Heart left ventricle (tissue), 16 donors: ENCODE results near the gene SPIRE1. TPM values are rescaled to one million over a fixed set of nuclear protein-coding genes. Genes with fewer than 3 reads are reported as not detected.
A peak's percentile ranks its signal among the peaks of the same experiment; 100 is the strongest.
"Not testable (repeated sequence)": the region's sequence is repeated elsewhere in the genome, so short reads cannot be mapped to it uniquely, and the experiment has no call there.

Experiments
- ATAC-seq, 4 donors: fragments of 200-7000 bp; cut with Tn5 transposase; one replicate each; pipeline ENCODE4 v1.9.1; 2020 to 2022; ENCODE audit warnings: moderate library complexity in 4 of 4, mild to moderate bottlenecking in 3 of 4, moderate number of reproducible peaks in 1 of 4
- DNase-seq, 5 donors: peaks; one replicate each; pipeline ENCODE4 v3.0.0-alpha.2; 2020
- H3K27ac ChIP-seq, 12 donors: fragments of 200-600 bp; sonication (generic) in 4 of 12; one replicate each; pipeline versions ENCODE4 v1.5.0 to v1.8.0; 2016 to 2022; ENCODE audit warnings: mild to moderate bottlenecking in 2 of 12
- H3K27me3 ChIP-seq, 9 donors: fragments of 200-600 bp; sonication (generic) in 2 of 9; one replicate each; pipeline versions ENCODE4 v1.5.1 to v1.8.0; 2016 to 2022; ENCODE audit warnings: mild to moderate bottlenecking in 3 of 9
- H3K36me3 ChIP-seq, 9 donors: fragments of 200-600 bp; sonication (generic) in 2 of 9; one replicate each; pipeline versions ENCODE4 v1.5.0 to v1.8.0; 2018 to 2022; ENCODE audit warnings: mild to moderate bottlenecking in 2 of 9
- H3K4me1 ChIP-seq, 12 donors: fragments of 200-600 bp; sonication (generic) in 4 of 12; one replicate each; pipeline versions ENCODE4 v1.5.0 to v1.8.0; 2016 to 2022; ENCODE audit warnings: mild to moderate bottlenecking in 3 of 12
- H3K4me3 ChIP-seq, 12 donors: fragments of 200-600 bp; sonication (generic) in 4 of 12; one replicate each; pipeline versions ENCODE4 v1.5.0 to v1.8.0; 2017 to 2022; ENCODE audit warnings: mild to moderate bottlenecking in 9 of 12, moderate library complexity in 4 of 12
- H3K9me3 ChIP-seq, 12 donors: fragments of 200-600 bp; sonication (generic) in 4 of 12; one replicate each; pipeline versions ENCODE4 v1.5.0 to v1.8.0; 2016 to 2022; ENCODE audit warnings: mild to moderate bottlenecking in 1 of 12
- CTCF ChIP-seq, 12 donors: fragments of 200-600 bp; sonication (generic) in 4 of 12; IDR thresholded peaks; one replicate each; pipeline versions ENCODE4 v1.5.0 to v1.8.0; 2018 to 2022; ENCODE audit warnings: antibody characterized with exemption in 12 of 12, mild to moderate bottlenecking in 5 of 12
- POLR2A ChIP-seq, 2 donors: fragments of 450-650 bp; IDR thresholded peaks; one replicate each; pipeline ENCODE4 v1.6.1; 2017; ENCODE audit warnings: antibody characterized with exemption in 2 of 2, mild to moderate bottlenecking in 2 of 2, moderate library complexity in 2 of 2
- WGBS, 4 donors: extraction: QIAGEN DNeasy Blood & Tissue Kit in 2 of 4; methylation state at CpG; one replicate each; pipeline versions ENCODE4 v1.1.5 to v1.1.7; 2013 to 2018; 5-methylcytosine and 5-hydroxymethylcytosine counted together
- intact Hi-C, 10 donors: fragments of 100-400 bp; cut with DNase I; formaldehyde crosslinking; loops; one replicate each; pipeline versions ENCODE4 v1.11.1 to v1.14.2; 2022
- polyA plus RNA-seq, 2 donors: library from polyadenylated mRNA; stranded (reverse); fragments of 200-250 nt; gene quantifications; one replicate each; pipeline ENCODE4 v1.2.3, GENCODE V29; 2013
- total RNA-seq, 9 donors: library from RNA; depleted of rRNA in 2 of 9; stranded (reverse); fragments of >200 nt in 2 of 9; fragmentation: NEBNext Ultra II Directional in 3 of 9; extraction: Animal tissue kit (Norgen Biotek cat#: 25700) in 3 of 9; gene quantifications; one replicate each; pipeline versions ENCODE4 v1.1.0 to v1.2.4, GENCODE V29; 2016 to 2023
- donor health status: ischemic (EF 13 %, LVEDD 7.1; RV severe dilation, severe dysfunction).
- donor health status: healthy with polysubstance abuse.
- donor health status: DM: no; HTN: yes; CAD: no.
- donor health status: DM: no; HTN: no; CAD: no.
- donor health status: ischemic (EF 25% LVEDD 6.9; RV normal size, moderate dysfunction).
- donor health status: ischemic (EF 25% LVEDD 5.7; RV mildly dilated, moderate dysfunction).
- donor health status: healthy.
- donor health status: DM: yes; HTN: yes; CAD: no.
- donor health status: ischemic (EF 35%, LVEDD 5.7; RV mildly dilated, moderate dysfunction).
- donor health status: nonischemic (EF 11% LVEDD 7.7; RV severe dilation, severe dysfunction).
- donor health status: DM: yes; HTN: yes; CAD: no.
- donor health status: PGD.
- donor health status: ischemic (EF 29% LVEDD 5.4; RV normal size, mild dysfunction).
- donor health status: nonischemic (EF 23%, LVEDD 6.1; RV moderate dilation, normal function).

Gene SPIRE1
- total and polyA plus RNA-seq, 11 donors = 8.3 to 67.6 (median 47.8) TPM

- 81 to 91% (median 86%) methylated on average over 2 of the region's 2 CpGs for WGBS, 4 donors
- Histone ChIP-seq H3K4me1 (peaks cover 0 to 18% (median 6%) of the 10 kb centered on the region in 12 donors), H3K27me3 (no peaks in the 10 kb centered on the region), H3K36me3 (peaks cover 0 to 8% (median 0%) of the 10 kb centered on the region in 9 donors), H3K9me3 (peaks cover 0 to 43% (median 3%) of the 10 kb centered on the region in 12 donors), H3K4me3 (no peak overlapping the region), H3K27ac (no peak overlapping the region)
- no peak for TF ChIP-seq POLR2A (IDR thresholded peaks at IDR 0.05)
- no peak for TF ChIP-seq CTCF (IDR thresholded peaks at IDR 0.05)
- DNase-seq (no peak), ATAC-seq (no peak)
- intact Hi-C loops = loop anchor here in 2 of 10 donors (5.0 to 10.0 kb wide), 2 partner anchors 90 to 102 kb away; partner anchors contain the start of gene SPIRE1 (in 1 of the 2)
Measured at GRCh38 chr18:12554796-12555388, 103.0 kb downstream of the SPIRE1 start.

GRCh38 chr18:12552879-12553242 lies 105.0 kb downstream of the SPIRE1 start:
- Histone ChIP-seq H3K9me3 (peaks cover 0 to 31% (median 3%) of the 10 kb centered on the region in 12 donors), H3K36me3 (peaks cover 0 to 4% (median 0%) of the 10 kb centered on the region in 9 donors), H3K4me1 (peaks cover 0 to 18% (median 6%) of the 10 kb centered on the region in 12 donors), H3K27me3 (no peaks in the 10 kb centered on the region), H3K27ac (peak overlapping the region in 1 of 12 donors; percentile 10), H3K4me3 (no peak overlapping the region)
- TF ChIP-seq POLR2A (IDR thresholded peaks at IDR 0.05) (no peak), CTCF (IDR thresholded peaks at IDR 0.05) (no peak)
- DNase-seq (no peak), ATAC-seq (no peak)
- 92 to 100% (median 97%) methylated on average over 2 to 4 of the region's 4 CpGs for WGBS, 4 donors
- intact Hi-C loops = loop anchor here in 2 of 10 donors (5.0 to 10.0 kb wide), 2 partner anchors 92 to 104 kb away; partner anchors contain the start of gene SPIRE1 (in 1 of the 2)

GRCh38 chr18:12551943-12552878 lies 105.7 kb downstream of the SPIRE1 start:
- not testable (repeated sequence) for H3K4me3 ChIP-seq, H3K36me3 ChIP-seq, H3K27me3 ChIP-seq
- intact Hi-C loops = loop anchor here in 2 of 10 donors (5.0 to 10.0 kb wide), 2 partner anchors 93 to 105 kb away; partner anchors contain the start of gene SPIRE1 (in 1 of the 2)
- peaks cover 0 to 18% (median 6%) of the 10 kb centered on the region in 12 donors for H3K4me1 ChIP-seq
- DNase-seq (peak; percentile 32 to 88 (median 77)), ATAC-seq (peak; percentile 89 to 96 (median 93))
- H3K9me3 ChIP-seq = peaks cover 0 to 25% (median 1%) of the 10 kb centered on the region in 12 donors
- TF ChIP-seq CTCF (IDR thresholded peaks at IDR 0.05) = peak in 6 of 12 donors; percentile 7 to 37 (median 20)
- H3K27ac ChIP-seq = peak overlapping the region in 4 of 12 donors; percentile 7 to 53 (median 16)
- 68 to 80% (median 77%) methylated on average over 12 to 13 of the region's 13 CpGs for WGBS, 4 donors

GRCh38 chr18:12551466-12551865 lies 106.4 kb downstream of the SPIRE1 start:
- H3K9me3 ChIP-seq = peaks cover 0 to 19% (median 0%) of the 10 kb centered on the region in 12 donors
- H3K27ac ChIP-seq = peak overlapping the region in 3 of 12 donors; percentile 7 to 53 (median 10)
- peak in 3 of 4 donors; percentile 17 to 41 (median 28) for ATAC-seq
- not testable (repeated sequence) for H3K4me3 ChIP-seq, H3K27me3 ChIP-seq, H3K36me3 ChIP-seq, DNase-seq
- intact Hi-C loops = loop anchor here in 2 of 10 donors (5.0 to 10.0 kb wide), 2 partner anchors 93 to 106 kb away; partner anchors contain the start of gene SPIRE1 (in 1 of the 2)
- 78 to 89% (median 84%) methylated on average over 13 of the region's 13 CpGs for WGBS, 4 donors
- H3K4me1 ChIP-seq = peaks cover 0 to 18% (median 6%) of the 10 kb centered on the region in 12 donors
